Stomach (tissue), 4 donors: ENCODE results near the gene ECPAS.

Experiments used
- POLR2A ChIP-seq, 4 donors: fragments of 450-650 bp; IDR thresholded peaks; one replicate each; pipeline ENCODE4 v1.6.1; 2016; ENCODE audit warnings: antibody characterized with exemption in 4 of 4, control low read depth in 2 of 4, mild to moderate bottlenecking in 1 of 4, moderate library complexity in 1 of 4
- POLR2AphosphoS5 ChIP-seq, 3 donors: sonication (generic); formaldehyde crosslinking; IDR thresholded peaks; one replicate each; pipeline ENCODE4 v1.6.1; 2016; ENCODE audit warnings: antibody characterized with exemption in 3 of 3
- TF ChIP-seq, protein P1 (sequence below), 7 experiments: fragments of 450-650 bp in 4 of 7; fragments of 200-600 bp in 3 of 7; sonication (generic) in 3 of 7; IDR thresholded peaks; one replicate each; pipeline ENCODE4 v1.5.1; 2016 to 2019; ENCODE audit warnings: antibody characterized with exemption in 7 of 7, control low read depth in 2 of 7, mild to moderate bottlenecking in 1 of 7

DNA sequence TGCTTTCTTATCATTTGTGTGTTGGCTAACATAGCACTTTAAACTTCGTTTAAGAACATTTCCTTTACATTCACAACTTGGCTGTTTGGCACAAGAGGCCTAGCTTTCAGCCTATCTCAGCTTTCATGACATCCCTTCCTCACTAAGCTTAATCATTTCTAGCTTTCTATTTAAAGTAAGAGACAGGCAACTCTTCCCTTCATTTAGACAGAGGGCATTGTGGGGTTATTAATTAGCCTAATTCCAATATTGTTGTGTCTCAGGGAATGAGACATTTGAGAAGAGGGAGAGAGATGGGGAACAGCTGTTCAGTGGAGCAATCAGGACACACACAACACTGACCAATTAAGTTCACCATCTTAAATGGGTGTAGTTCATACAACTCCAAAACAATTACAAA is 103.2 kb downstream of the ECPAS start:
- TF ChIP-seq, protein P1, sequence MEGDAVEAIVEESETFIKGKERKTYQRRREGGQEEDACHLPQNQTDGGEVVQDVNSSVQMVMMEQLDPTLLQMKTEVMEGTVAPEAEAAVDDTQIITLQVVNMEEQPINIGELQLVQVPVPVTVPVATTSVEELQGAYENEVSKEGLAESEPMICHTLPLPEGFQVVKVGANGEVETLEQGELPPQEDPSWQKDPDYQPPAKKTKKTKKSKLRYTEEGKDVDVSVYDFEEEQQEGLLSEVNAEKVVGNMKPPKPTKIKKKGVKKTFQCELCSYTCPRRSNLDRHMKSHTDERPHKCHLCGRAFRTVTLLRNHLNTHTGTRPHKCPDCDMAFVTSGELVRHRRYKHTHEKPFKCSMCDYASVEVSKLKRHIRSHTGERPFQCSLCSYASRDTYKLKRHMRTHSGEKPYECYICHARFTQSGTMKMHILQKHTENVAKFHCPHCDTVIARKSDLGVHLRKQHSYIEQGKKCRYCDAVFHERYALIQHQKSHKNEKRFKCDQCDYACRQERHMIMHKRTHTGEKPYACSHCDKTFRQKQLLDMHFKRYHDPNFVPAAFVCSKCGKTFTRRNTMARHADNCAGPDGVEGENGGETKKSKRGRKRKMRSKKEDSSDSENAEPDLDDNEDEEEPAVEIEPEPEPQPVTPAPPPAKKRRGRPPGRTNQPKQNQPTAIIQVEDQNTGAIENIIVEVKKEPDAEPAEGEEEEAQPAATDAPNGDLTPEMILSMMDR (IDR thresholded peaks at IDR 0.05): no peak
- TF ChIP-seq POLR2A (IDR thresholded peaks at IDR 0.05) (no peak), POLR2AphosphoS5 (IDR thresholded peaks at IDR 0.05) (no peak)
